ENCODE data around the gene THAP4. TPM values are rescaled to one million over a fixed set of nuclear protein-coding genes. Genes with fewer than 3 reads are reported as not detected.

The THAP4 gene
- total RNA-seq, 1 donor from 2014 or later, result 61.0 TPM

- peak overlapping the region; percentile 61 for H3K4me3 Mint-ChIP-seq (ENCODE audit: low read depth)
- H3K27me3 Mint-ChIP-seq, result no peaks in the 10 kb centered on the region
- H3K27ac Mint-ChIP-seq, result peak overlapping the region; percentile 50
- no peak for TF ChIP-seq CTCF (IDR thresholded peaks at IDR 0.05; ENCODE audit: unreplicated experiment)
- H3K9me3 Mint-ChIP-seq (ENCODE audit: low read depth), result peaks cover 4% of the 10 kb centered on the region
- no peak for DNase-seq (ENCODE audit: low spot score, unreplicated experiment)
- H3K36me3 Mint-ChIP-seq (ENCODE audit: insufficient read depth), result peaks cover 10% of the 10 kb centered on the region
- peaks cover 10% of the 10 kb centered on the region for H3K4me1 Mint-ChIP-seq (ENCODE audit: low read depth)
These were observed 19.4 kb downstream of the THAP4 start for GRCh38 chr2:241617431-241618154.

- peaks cover 7% of the 10 kb centered on the region for H3K36me3 Mint-ChIP-seq (ENCODE audit: insufficient read depth)
- peaks cover 10% of the 10 kb centered on the region for H3K4me1 Mint-ChIP-seq (ENCODE audit: low read depth)
- H3K4me3 Mint-ChIP-seq (ENCODE audit: low read depth), result peak overlapping the region; percentile 37
- peak overlapping the region; percentile 16 for H3K27ac Mint-ChIP-seq
- no peak for TF ChIP-seq CTCF (IDR thresholded peaks at IDR 0.05; ENCODE audit: unreplicated experiment)
- peaks cover 4% of the 10 kb centered on the region for H3K9me3 Mint-ChIP-seq (ENCODE audit: low read depth)
- H3K27me3 Mint-ChIP-seq, result no peaks in the 10 kb centered on the region
- DNase-seq (ENCODE audit: low spot score, unreplicated experiment), result no peak
These were observed 20.5 kb downstream of the THAP4 start for GRCh38 chr2:241616168-241617125.

- H3K27me3 Mint-ChIP-seq, result no peaks in the 10 kb centered on the region
- no peak for TF ChIP-seq CTCF (IDR thresholded peaks at IDR 0.05; ENCODE audit: unreplicated experiment)
- H3K4me3 Mint-ChIP-seq (ENCODE audit: low read depth), result no peak overlapping the region
- DNase-seq (ENCODE audit: low spot score, unreplicated experiment), result no peak
- no peak overlapping the region for H3K27ac Mint-ChIP-seq
- peaks cover 11% of the 10 kb centered on the region for H3K4me1 Mint-ChIP-seq (ENCODE audit: low read depth)
- peaks cover under 1% of the 10 kb centered on the region for H3K9me3 Mint-ChIP-seq (ENCODE audit: low read depth)
- peaks cover 3% of the 10 kb centered on the region for H3K36me3 Mint-ChIP-seq (ENCODE audit: insufficient read depth)
These were observed 21.4 kb downstream of the THAP4 start for GRCh38 chr2:241615522-241616052.

DNA sequence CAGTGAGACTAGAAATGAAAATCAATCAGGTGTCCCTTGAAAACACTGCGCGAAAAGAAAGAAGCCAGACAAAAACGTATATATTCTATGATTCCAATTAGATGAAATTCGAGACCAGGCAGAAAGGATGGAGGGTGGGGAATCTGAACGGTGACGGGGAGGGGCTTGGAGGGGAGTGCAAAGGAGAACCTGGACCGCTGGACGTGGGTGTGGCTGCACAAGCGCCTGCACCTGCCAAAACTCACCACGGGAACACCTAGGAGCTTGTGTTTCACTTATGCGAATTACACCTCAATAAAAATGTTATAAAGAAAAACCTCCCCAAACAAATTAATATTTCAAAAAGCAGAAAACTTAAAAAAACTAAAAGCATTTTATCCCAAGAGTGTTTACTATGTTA lies 21.9 kb downstream of the THAP4 start:
- H3K36me3 Mint-ChIP-seq (ENCODE audit: insufficient read depth), result peaks cover 3% of the 10 kb centered on the region
- DNase-seq (ENCODE audit: low spot score, unreplicated experiment), result no peak
- TF ChIP-seq CTCF (IDR thresholded peaks at IDR 0.05; ENCODE audit: unreplicated experiment), result no peak
- no peaks in the 10 kb centered on the region for H3K27me3 Mint-ChIP-seq
- H3K9me3 Mint-ChIP-seq (ENCODE audit: low read depth), result no peaks in the 10 kb centered on the region
- H3K4me3 Mint-ChIP-seq (ENCODE audit: low read depth), result no peak overlapping the region
- peaks cover 12% of the 10 kb centered on the region for H3K4me1 Mint-ChIP-seq (ENCODE audit: low read depth)
- H3K27ac Mint-ChIP-seq, result no peak overlapping the region
